ENCODE measurements around the gene JPT1. TPM values are rescaled to one million over a fixed set of nuclear protein-coding genes. Genes with fewer than 3 reads are reported as not detected.
A peak's percentile ranks its signal among the peaks of the same experiment; 100 is the strongest.

JPT1 gene
- total and polyA plus RNA-seq, 7 donors: 50.1 to 232 (median 92.6) TPM

DNA sequence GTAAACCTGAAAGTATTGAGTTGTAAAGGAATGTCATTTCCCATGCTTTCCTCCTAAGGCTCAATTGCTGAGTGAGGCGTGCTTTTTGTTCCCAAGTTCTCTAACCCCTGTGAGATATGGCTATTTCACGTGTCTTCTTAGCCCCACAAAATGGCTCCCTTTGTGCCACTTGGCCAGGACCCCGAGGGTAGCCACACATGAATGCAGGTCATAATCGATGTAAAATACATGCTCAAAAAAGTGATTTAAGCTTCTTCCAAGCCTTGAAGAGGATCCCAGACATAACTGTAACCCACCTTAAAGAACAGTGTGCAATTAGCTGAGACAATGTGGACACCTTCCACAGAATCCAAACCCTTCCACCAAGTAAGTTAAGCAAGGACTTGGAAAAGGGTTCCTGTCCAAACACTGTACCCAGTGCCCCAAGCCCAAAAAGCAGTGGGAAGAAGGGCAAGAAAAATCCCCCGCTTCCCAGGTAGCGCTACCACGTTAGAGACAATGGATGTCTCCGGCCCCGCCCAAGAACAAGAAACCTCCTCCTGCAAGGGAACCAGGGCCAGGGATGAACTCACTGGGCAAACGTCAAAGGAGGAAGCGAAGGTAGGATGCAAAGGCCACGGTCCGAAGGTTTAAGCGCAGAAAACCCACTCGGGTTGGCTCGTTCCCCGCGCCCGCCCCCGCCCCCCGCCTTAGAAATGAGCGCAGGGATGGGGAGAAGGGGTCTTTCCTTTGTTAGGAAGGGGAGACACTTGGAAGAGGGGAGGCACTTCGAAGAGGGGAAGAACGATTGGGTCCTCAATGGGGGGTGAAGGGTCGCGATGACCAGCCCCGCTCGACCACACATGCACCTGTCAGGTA, 1.2 kb downstream of the JPT1 start:
- intact Hi-C loops (cut with DNase I): no loop called here

DNA sequence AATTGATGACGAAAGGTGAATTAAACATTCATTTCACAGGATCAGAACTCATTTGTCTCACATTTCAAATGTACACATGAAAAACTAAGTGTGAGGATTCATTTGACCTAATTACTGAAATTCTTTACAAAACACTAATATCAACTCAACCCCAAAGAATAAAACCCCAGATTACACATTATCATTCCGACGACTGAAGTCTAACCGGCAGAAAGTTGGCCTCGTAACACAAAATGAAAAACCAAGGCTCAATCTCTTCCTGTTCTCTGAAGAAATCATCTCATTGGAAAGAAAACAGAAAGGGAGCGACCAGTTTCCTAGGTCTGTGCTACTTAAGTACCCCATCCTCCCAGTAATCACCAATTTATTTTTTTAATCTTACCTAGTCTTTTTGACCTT, 1.8 kb downstream of the JPT1 start:
- H3K4me1 ChIP-seq: peaks cover 22% of the 10 kb centered on the region
- DNase-seq (no peak), ATAC-seq (no peak)
- 89 to 92% (median 91%) methylated on average over 6 of the region's 6 CpGs for WGBS, 3 donors
- peaks cover 4 to 12% of the 10 kb centered on the region in 2 donors for H3K36me3 ChIP-seq (ENCODE audit: insufficient read depth in 1 of 2, low read depth in 1 of 2)
- peak overlapping the region; percentile 82 for H3K4me3 ChIP-seq
- TF ChIP-seq, protein P1, sequence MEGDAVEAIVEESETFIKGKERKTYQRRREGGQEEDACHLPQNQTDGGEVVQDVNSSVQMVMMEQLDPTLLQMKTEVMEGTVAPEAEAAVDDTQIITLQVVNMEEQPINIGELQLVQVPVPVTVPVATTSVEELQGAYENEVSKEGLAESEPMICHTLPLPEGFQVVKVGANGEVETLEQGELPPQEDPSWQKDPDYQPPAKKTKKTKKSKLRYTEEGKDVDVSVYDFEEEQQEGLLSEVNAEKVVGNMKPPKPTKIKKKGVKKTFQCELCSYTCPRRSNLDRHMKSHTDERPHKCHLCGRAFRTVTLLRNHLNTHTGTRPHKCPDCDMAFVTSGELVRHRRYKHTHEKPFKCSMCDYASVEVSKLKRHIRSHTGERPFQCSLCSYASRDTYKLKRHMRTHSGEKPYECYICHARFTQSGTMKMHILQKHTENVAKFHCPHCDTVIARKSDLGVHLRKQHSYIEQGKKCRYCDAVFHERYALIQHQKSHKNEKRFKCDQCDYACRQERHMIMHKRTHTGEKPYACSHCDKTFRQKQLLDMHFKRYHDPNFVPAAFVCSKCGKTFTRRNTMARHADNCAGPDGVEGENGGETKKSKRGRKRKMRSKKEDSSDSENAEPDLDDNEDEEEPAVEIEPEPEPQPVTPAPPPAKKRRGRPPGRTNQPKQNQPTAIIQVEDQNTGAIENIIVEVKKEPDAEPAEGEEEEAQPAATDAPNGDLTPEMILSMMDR (IDR thresholded peaks at IDR 0.05): no peak
- H3K9me3 ChIP-seq: no peaks in the 10 kb centered on the region
- H3K27ac ChIP-seq: no peak overlapping the region
- intact Hi-C loops (cut with DNase I): no loop called here
- no peaks in the 10 kb centered on the region for H3K27me3 ChIP-seq (ENCODE audit: insufficient read depth in 3 of 3, low read length in 2 of 3)

More for the DNA sequence above, 1.2 kb downstream of the JPT1 start:
- 9 to 11% (median 10%) methylated on average over 28 of the region's 28 CpGs for WGBS, 3 donors
- peak overlapping the region; percentile 82 for H3K4me3 ChIP-seq
- DNase-seq: peak in 1 of 2 donors; percentile 46
- no peak for ATAC-seq
- TF ChIP-seq, protein P1 (IDR thresholded peaks at IDR 0.05): no peak
- peaks cover 22% of the 10 kb centered on the region for H3K4me1 ChIP-seq
- H3K36me3 ChIP-seq (ENCODE audit: insufficient read depth in 1 of 2, low read depth in 1 of 2): peaks cover 1 to 6% of the 10 kb centered on the region in 2 donors
- H3K9me3 ChIP-seq: no peaks in the 10 kb centered on the region
- H3K27me3 ChIP-seq (ENCODE audit: insufficient read depth in 3 of 3, low read length in 2 of 3): no peaks in the 10 kb centered on the region
- H3K27ac ChIP-seq: no peak overlapping the region

DNA sequence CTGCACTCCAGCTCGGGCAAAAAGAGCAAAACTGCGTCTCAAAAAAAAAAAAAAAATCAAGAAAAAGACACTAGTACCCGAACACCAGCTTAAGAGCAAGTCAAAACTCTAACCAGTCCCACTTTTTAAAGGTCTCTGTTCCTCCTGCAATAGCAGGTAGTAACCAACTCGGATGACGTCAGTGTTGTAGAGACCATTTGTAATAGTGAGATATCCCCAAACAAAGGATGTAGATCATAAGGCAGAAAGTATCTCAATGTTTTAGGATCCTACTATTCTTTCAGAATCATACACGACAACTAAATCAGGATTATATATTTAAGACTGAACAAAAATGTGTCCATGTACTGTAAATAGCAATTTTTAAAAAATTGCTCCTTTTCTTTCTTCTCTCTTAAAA, 2.4 kb downstream of the JPT1 start:
- Histone ChIP-seq H3K9me3 (no peaks in the 10 kb centered on the region), H3K27me3 (ENCODE audit: insufficient read depth in 3 of 3, low read length in 2 of 3) (no peaks in the 10 kb centered on the region), H3K4me1 (peaks cover 22% of the 10 kb centered on the region), H3K27ac (no peak overlapping the region), H3K36me3 (ENCODE audit: insufficient read depth in 1 of 2, low read depth in 1 of 2) (peaks cover 4 to 18% of the 10 kb centered on the region in 2 donors), H3K4me3 (peak overlapping the region; percentile 82)
- intact Hi-C loops (cut with DNase I): no loop called here
- no peak for DNase-seq
- 94 to 97% (median 95%) methylated on average over 6 of the region's 6 CpGs for WGBS, 3 donors
- ATAC-seq: no peak
- TF ChIP-seq, protein P1 (IDR thresholded peaks at IDR 0.05): no peak

DNA sequence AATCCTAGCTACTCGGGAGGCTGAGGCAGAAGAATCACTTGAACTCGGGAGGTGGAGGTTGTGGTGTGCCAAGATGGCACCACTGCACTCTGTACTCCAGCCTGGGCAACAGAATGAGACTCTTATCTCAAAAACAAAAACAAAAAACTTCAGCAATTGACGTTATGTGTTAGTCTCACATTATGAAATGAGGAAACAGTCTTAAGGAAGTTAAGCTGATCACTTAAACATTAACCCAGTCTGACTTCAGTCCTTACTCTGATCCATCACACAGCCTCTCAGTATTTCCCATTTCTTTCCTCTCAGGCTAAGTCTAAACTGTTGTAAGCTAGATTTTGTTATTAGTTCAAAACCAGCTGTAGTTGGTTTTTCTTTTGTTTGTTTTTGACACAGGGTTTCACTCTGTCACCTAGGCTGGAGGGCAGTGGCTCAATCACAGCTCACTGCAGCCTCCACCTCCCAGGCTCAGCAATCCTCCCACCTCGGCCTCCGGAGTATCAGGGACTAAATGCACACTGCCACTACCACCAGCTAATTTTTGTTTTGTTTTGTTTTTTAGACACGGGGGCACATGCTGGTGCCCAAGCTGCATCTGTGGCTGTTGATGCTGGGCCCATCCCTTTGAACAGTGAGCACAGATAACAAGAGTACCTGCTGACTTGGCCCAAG, 6.3 kb downstream of the JPT1 start:
- H3K36me3 ChIP-seq (ENCODE audit: insufficient read depth in 1 of 2, low read depth in 1 of 2): peaks cover 6 to 55% of the 10 kb centered on the region in 2 donors
- no peak for ATAC-seq
- intact Hi-C loops (cut with DNase I): no loop called here

More for the DNA sequence above, 6.3 kb downstream of the JPT1 start:
- no peaks in the 10 kb centered on the region for H3K9me3 ChIP-seq
- 71 to 80% (median 73%) methylated on average over 6 of the region's 6 CpGs for WGBS, 3 donors
- TF ChIP-seq, protein P1 (IDR thresholded peaks at IDR 0.05): no peak
- no peak overlapping the region for H3K4me3 ChIP-seq
- H3K4me1 ChIP-seq: peaks cover 8% of the 10 kb centered on the region
- H3K27me3 ChIP-seq (ENCODE audit: insufficient read depth in 3 of 3, low read length in 2 of 3): no peaks in the 10 kb centered on the region
- peak in 1 of 2 donors; percentile 17 for DNase-seq
- no peak overlapping the region for H3K27ac ChIP-seq

All from psoas muscle (tissue), 8 donors.